CD4-positive, alpha-beta T cell treated with Interferon alpha-2 for 1 hour (primary cell): ENCODE measurements around the gene MOBP.
"Not testable (repeated sequence)": the region's sequence is repeated elsewhere in the genome, so short reads cannot be mapped to it uniquely, and the experiment has no call there.

Experiments used
- DNase-seq, 2 donors: peaks; one replicate each; pipeline ENCODE4 v3.0.0-alpha.2; 2020 to 2022

The MOBP gene

DNA sequence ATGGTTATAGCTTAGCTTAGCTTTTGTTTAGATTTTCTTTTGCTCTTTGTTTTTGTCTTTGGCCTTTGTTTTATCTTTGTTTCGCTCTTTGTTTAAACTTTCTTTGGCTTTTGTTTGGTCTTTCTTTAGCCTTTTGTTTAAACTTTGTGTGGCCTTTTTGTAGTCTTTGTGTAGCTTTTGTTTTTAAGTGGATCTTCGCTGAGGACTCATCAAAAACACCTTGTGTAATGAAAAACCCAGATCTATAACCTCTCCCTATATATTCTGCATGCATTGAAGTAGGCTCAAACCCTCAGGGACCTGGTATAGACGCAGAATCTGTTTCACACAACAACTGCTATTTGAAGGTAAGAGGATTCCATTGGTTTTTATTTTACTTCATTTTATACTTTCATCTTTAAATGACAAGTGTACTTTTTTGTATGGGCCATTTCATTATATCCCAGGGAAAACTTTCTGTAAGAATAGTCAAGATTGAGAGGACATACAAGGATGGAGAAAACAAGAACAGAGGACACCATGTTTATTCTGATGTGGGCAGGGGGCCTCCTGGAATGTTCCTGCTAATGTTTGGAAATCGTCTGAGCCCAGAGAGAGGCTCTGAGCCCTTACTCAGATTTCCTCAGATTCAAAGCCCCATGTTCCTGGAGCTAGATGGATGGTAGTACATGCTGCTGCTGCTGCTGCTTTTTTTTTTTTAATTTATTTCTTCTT lies at the start of gene MOBP:
Gene MOBP, plus strand, starts transcription at position 287 of the 714 bp plus-strand sequence. CDS start 34,390 bp downstream, outside the sequence.
- no peak for DNase-seq

GRCh38 chr3:39418556-39419225 lies 48.8 kb upstream of the MOBP start:
- not testable (repeated sequence) for DNase-seq

- no peak for DNase-seq
These were observed 47.7 kb upstream of the MOBP start for GRCh38 chr3:39419742-39420315.

DNA sequence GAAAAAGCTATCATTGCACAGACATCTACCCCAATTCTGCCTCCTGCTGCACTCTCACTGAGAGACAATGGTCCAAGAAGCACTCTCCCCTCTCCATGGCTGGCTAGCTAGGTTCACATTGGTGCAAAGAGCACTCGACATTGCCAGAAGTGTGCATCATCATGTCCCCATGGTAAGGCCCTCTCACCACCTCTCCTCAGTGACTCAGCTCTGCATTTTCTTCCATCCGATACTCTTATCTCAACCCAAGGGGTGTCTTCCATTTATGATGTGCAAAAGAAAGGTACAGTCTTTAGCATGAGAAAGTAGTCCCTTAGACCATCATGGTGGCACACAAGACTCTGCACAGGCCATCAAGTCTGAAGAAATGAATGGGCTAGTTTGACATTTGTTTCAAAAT lies 46.9 kb upstream of the MOBP start:
- DNase-seq = no peak

GRCh38 chr3:39423436-39423970 lies 44.0 kb upstream of the MOBP start:
- DNase-seq = no peak

- no peak for DNase-seq
These were observed 41.2 kb upstream of the MOBP start for GRCh38 chr3:39426312-39426711.

DNA sequence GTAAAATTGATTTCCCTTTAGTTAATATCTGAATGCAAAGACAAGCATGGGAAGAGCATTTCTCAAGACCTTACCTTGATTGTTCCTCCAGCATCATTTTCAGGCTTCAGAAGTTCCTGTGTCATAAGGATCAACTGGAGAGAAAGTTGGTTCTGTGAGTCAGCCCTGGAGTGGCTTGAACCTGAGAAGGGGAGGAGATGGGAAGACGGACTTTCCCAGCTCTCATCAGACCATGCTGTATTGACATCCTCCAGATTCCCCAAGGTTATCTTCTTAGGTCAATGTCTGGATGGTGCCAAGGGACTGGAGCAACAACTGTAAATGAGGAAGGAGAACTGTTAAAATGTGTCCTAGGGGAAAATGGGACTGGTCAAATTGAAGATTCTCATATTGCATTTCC lies 40.0 kb upstream of the MOBP start:
- DNase-seq = no peak

DNA sequence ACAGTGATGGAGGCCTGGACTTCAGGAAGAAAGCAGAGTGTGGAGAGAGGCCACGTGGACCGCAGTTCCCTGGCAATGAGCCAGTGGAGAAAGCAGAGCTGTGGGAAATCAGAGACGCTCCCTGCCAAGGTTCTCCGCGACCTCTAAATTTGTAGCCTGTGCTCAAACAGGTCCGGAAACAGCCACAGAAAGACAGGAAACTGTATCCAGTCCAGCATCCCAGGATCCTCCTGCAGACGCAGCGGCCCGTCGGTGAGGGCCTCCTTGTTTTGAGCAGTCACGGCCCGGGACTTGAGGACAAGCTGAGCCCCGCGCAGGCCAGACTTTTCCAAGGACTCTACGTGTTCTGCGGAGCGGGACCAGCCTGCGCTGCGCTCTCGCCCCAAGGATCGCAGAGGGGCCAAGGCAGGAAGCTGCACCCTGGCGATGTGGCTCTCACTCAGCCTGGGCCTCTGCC lies 38.7 kb upstream of the MOBP start:
- no peak for DNase-seq

DNA sequence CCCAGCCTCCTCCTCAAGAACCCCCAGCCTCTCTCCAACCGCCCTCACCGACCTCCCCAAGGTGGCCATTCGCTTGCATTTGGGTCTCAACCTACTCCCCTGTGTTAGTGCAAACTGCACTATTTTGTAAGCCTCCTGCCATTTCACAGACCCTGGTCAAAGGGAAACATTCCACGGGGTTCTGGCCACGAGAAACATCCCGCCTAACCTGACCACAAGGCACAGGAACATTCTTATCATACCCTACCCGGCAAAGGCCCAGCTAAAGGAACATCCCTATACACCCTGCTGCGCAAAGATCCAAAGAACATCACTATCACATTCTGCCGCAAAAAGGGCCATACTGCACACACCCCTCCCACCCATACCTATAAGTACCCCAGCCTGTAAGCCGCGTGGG lies 38.0 kb upstream of the MOBP start:
- no peak for DNase-seq

DNA sequence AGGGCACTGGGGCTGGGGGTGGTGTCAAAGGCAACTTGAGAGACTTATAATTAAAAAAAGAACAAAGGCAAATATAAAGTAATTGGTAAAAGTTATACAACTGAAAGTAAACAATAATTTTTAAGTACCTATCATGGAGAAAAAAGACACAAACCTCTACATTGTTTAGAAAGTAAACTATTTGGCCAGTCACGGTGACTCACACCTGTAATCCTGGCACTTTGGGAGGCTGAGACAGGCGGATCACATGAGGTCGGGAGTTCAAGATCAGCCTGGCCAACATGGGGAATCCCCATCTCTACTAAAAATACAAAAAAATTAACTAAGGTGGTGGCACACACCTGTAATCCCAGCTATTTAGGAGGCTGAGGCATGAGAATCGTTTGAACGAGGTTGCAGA lies 35.1 kb upstream of the MOBP start:
- DNase-seq = no peak

- DNase-seq = no peak
These were observed 33.8 kb upstream of the MOBP start for GRCh38 chr3:39433642-39434041.

GRCh38 chr3:39434574-39434973 lies 32.9 kb upstream of the MOBP start:
- no peak for DNase-seq

DNA sequence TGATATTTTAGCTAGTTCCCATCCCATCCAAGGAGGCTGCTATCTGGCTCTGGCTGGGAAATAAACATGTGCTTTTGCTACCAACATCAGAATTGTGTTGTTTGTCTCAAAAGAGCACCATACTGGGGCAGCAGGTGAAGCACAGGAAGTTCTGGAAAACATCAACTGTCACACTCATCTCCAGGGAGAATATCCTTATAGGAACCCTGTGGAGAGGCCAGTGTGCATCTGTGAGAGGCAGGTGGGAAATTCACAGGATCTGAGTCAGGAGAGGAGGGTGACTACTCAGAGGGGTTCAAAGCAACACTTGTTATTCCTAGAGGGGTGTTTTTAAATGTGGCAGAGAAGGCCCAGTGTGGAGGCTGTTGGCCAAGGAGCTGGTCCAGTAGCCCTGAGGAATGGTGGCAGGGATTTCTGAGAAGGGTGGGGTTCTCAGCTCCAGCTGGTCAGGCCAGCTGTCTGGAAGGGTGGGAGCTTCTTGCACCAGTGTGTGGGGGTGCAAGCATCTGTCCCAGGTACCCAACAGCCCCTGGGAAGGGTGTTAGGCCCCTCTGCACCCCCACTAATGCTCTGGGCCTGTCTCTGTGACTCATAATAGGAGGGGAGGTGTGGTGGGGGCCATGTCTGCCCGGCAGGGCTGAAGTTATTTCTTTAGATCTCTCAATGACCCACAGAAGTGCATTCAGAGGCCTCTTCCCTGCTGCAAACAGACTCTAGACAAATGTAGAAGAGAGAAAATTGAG lies 32.3 kb upstream of the MOBP start:
- DNase-seq = no peak

DNA sequence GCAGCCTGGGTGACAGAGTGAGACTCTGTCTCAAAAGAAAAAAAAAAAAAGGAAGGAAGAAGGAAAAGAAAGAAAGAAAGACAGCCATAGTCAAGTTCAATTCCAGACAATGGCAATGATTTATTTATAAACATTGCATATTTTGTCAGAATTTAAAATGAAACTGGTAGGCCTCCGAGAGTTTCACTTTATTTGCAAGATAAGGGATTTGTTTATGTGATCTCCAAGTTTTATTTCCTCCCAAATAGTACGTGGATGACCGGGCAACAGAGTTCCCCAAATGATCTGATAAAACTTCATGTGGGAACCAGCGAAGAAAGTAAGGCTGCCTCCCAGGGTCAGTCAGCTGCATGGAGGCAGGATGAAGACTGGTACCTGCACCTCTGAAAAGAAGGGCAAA lies 28.6 kb upstream of the MOBP start:
- DNase-seq = no peak

DNA sequence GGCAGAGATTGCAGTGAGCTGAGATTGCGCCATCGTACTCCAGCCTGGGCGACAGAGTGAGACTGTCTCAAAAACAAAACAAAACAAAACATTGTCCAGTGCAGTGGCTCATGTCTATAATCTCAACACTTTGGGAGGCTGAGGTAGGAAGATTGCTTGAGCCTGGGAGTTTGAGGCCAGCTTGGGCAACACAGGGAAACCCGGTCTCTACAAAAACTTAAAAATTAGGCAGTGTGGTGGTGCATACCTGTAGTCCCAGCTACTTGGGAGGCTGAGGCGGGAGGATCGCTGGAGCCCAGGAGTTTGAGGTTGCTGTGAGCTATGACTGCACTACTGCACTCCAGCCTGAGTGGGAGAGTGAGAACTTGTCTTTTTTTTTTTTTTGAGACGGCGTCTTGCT lies 27.2 kb upstream of the MOBP start:
- no peak for DNase-seq

- no peak for DNase-seq
These were observed 23.9 kb upstream of the MOBP start for GRCh38 chr3:39443530-39443929.

- no peak for DNase-seq
These were observed 21.6 kb upstream of the MOBP start for GRCh38 chr3:39445927-39446326.

- no peak for DNase-seq
These were observed 21.0 kb upstream of the MOBP start for GRCh38 chr3:39446444-39446843.

DNA sequence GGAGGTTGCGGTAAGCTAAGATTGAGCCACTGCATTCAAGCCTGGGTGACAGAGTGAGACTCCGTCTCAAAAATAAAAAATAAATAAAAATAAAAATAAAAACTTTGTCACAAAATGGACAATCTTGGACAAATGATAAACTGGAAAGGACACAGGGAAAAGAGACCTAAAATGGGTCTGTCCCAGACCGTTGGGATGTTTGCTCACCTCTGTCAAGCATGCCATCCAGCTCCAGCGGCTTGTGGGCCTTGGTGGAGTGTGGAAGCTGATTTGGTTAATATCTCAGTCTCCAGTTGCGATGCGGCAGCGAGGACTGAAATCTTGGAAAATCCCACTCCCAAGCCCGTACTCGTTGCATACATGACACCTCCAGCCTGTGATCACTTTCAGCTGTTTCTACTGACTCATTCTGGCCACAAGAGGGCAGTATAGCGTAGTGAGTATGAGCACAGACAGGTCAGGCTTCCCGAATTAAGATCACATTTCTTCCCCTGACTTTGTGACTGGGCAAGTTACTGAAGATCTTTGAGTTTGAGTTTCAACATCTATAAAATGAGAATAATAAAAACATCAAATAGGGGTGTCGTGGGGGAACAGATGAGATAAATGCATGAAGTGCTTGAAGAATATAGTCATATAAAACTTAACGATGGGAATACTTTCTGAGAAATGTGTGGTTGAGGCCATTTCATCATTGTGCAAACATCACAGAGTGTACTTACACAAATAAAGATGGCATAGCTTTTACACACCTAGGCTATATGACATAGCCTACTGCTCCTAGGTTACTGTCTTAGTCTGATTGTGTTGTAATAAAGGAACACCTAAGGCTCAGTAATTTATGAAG lies 19.6 kb upstream of the MOBP start:
- DNase-seq = peak; percentile 49 to 73

GRCh38 chr3:39448506-39449233 lies 18.8 kb upstream of the MOBP start:
- DNase-seq = no peak

- DNase-seq = no peak
These were observed 17.7 kb upstream of the MOBP start for GRCh38 chr3:39449796-39450195.

DNA sequence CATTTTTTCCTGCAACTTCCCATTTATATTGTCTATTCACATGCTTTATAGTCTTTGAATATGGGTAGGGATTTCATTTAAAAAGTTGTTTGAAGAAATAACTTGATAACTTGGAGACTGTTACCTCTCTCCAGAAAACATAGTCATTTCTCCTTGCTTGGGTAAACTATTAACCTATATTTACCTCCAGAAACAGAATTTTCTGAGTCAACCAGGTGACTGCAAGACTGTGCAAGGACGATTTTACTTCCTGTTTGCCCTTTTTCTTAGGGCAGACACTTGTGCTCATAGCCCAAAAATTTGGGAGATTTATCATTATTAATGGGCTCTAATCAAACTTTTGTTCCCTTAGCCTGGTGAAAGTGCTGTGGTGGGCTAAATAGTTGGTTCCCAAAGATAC lies 14.3 kb upstream of the MOBP start:
- no peak for DNase-seq
